AG04449 (cell line): Measurements from ENCODE around the gene WBP11.
"Not testable (repeated sequence)": the region's sequence is repeated elsewhere in the genome, so short reads cannot be mapped to it uniquely, and the experiment has no call there.

ENCODE experiments used
- CTCF ChIA-PET: fragments of 350-600 bp; formaldehyde crosslinking; extraction: SDS; loops from one replicate; lab custom pipeline; 2021; ENCODE audit warnings: antibody characterized with exemption; lab: Yijun Ruan, JAX
- POLR2A ChIA-PET: fragments of 400-600, 350-600 bp; formaldehyde crosslinking; extraction: SDS; loops from one replicate; lab custom pipeline; 2020; ENCODE audit warnings: antibody characterized with exemption, inconsistent platforms; lab: Yijun Ruan, JAX
- DNase-seq: peaks from one replicate; pipeline ENCODE4 v3.0.0-alpha.2; 2010; ENCODE audit warnings: low read depth, low spot score
- H3K4me3 ChIP-seq: 2 replicates; pipeline ENCODE4 v1.5.1; 2011; ENCODE audit warnings: low read depth, mild to moderate bottlenecking, control low read depth, low read length
- CTCF ChIP-seq: IDR thresholded peaks from one replicate; pipeline ENCODE4 v1.5.1; 2011; ENCODE audit warnings: mild to moderate bottlenecking, moderate library complexity, low read length, control low read depth, inconsistent platforms; ENCODE audit not compliant: insufficient read depth; ENCODE audit errors: missing control alignments

The WBP11 gene

GRCh38 chr12:14765398-14765797 lies 37.9 kb downstream of the WBP11 start:
- no peak for TF ChIP-seq CTCF
- CTCF ChIA-PET: no interaction called here
- DNase-seq: no peak
- POLR2A ChIA-PET: no interaction called here
- no peak overlapping the region for H3K4me3 ChIP-seq

- H3K4me3 ChIP-seq, POLR2A ChIA-PET, DNase-seq: not testable (repeated sequence)
- CTCF ChIA-PET: interaction anchor here (1.2 kb wide), 1 partner anchor 10 kb away, joined by 4 read pairs; no protein-coding TSS in a partner anchor
These were observed 43.5 kb downstream of the WBP11 start for GRCh38 chr12:14759711-14760280.

- TF ChIP-seq CTCF: peak; percentile 3
- ChIA-PET CTCF (interaction anchor here (0.9 to 1.5 kb wide), 4 partner anchors 9 to 239 kb away, joined by 3 to 4 read pairs (median 3); no protein-coding TSS in a partner anchor), POLR2A (no interaction called here)
- H3K4me3 ChIP-seq: no peak overlapping the region
- DNase-seq: no peak
These were observed 46.7 kb downstream of the WBP11 start for GRCh38 chr12:14756334-14757143.

- no peak for DNase-seq
- CTCF ChIA-PET: interaction anchor here (0.6 kb wide), 1 partner anchor 248 kb away, joined by 3 read pairs; no protein-coding TSS in a partner anchor
- POLR2A ChIA-PET: no interaction called here
- no peak overlapping the region for H3K4me3 ChIP-seq
- no peak for TF ChIP-seq CTCF
These were observed 51.3 kb downstream of the WBP11 start for GRCh38 chr12:14751986-14752385.

GRCh38 chr12:14743061-14743460 lies 60.2 kb downstream of the WBP11 start:
- no peak overlapping the region for H3K4me3 ChIP-seq
- POLR2A ChIA-PET: no interaction called here
- DNase-seq: no peak
- CTCF ChIA-PET: no interaction called here
- no peak for TF ChIP-seq CTCF

GRCh38 chr12:14741942-14742341 lies 61.3 kb downstream of the WBP11 start:
- no peak for DNase-seq
- ChIA-PET POLR2A (no interaction called here), CTCF (no interaction called here)
- H3K4me3 ChIP-seq: no peak overlapping the region
- TF ChIP-seq CTCF: no peak
